ENCODE data around the gene ZNF385C.
"Not testable (repeated sequence)": the region's sequence is repeated elsewhere in the genome, so short reads cannot be mapped to it uniquely, and the experiment has no call there.

- TF ChIP-seq, protein P1, sequence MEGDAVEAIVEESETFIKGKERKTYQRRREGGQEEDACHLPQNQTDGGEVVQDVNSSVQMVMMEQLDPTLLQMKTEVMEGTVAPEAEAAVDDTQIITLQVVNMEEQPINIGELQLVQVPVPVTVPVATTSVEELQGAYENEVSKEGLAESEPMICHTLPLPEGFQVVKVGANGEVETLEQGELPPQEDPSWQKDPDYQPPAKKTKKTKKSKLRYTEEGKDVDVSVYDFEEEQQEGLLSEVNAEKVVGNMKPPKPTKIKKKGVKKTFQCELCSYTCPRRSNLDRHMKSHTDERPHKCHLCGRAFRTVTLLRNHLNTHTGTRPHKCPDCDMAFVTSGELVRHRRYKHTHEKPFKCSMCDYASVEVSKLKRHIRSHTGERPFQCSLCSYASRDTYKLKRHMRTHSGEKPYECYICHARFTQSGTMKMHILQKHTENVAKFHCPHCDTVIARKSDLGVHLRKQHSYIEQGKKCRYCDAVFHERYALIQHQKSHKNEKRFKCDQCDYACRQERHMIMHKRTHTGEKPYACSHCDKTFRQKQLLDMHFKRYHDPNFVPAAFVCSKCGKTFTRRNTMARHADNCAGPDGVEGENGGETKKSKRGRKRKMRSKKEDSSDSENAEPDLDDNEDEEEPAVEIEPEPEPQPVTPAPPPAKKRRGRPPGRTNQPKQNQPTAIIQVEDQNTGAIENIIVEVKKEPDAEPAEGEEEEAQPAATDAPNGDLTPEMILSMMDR (IDR thresholded peaks at IDR 0.05) = not testable (repeated sequence)
- TF ChIP-seq POLR2A (IDR thresholded peaks at IDR 0.05) = not testable (repeated sequence)
These were observed 84.5 kb downstream of the ZNF385C start for GRCh38 chr17:42013740-42014139.

Data from heart left ventricle (tissue), 13 donors.